Astrocyte (in vitro differentiated cells and primary cell): ENCODE measurements around the gene STRADB.

ENCODE experiments used
- CTCF ChIP-seq: IDR thresholded peaks from 2 replicates; pipeline ENCODE4 v1.5.1; 2011; ENCODE audit warnings: low read depth, mild to moderate bottlenecking, inconsistent platforms, low read length, moderate library complexity; ENCODE audit not compliant: insufficient read depth
- EZH2 ChIP-seq: IDR thresholded peaks from 2 replicates; pipeline ENCODE4 v1.6.1; 2012; ENCODE audit warnings: mild to moderate bottlenecking, low read length, inconsistent platforms; ENCODE audit not compliant: insufficient read depth

GRCh38 chr2:201419057-201419635, 32.4 kb upstream of the STRADB start:
- TF ChIP-seq CTCF (no peak), EZH2 (no peak)
